Calu3 (cell line): Measurements from ENCODE around the gene HELLS. TPM values are rescaled to one million over a fixed set of nuclear protein-coding genes. Genes with fewer than 3 reads are reported as not detected.

Experiments
- BruUV-seq: library from RNA; stranded (reverse); fragments of 400-500 nt; replicated peaks from 2 replicates; lab custom pipeline; 2021; lab: Mats Ljungman, UMichigan
- CTCF ChIA-PET: fragments of 300-600 bp; sonication (Branson Sonifier 250); formaldehyde crosslinking; loops from one replicate; lab custom pipeline; 2022; ENCODE audit warnings: antibody characterized with exemption; lab: Charles Lee
- DNase-seq: peaks from one replicate; pipeline ENCODE4 v3.0.0; 2022
- H3K27ac Mint-ChIP-seq: one replicate; pipeline ENCODE4 v1.8.0; 2022; ENCODE audit warnings: mixed read lengths; ENCODE audit not compliant: unreplicated experiment
- H3K27me3 Mint-ChIP-seq: one replicate; pipeline ENCODE4 v1.8.0; 2022; ENCODE audit warnings: mixed read lengths; ENCODE audit not compliant: unreplicated experiment
- H3K36me3 Mint-ChIP-seq: one replicate; pipeline ENCODE4 v1.8.0; 2022; ENCODE audit warnings: mild to moderate bottlenecking, moderate library complexity, mixed read lengths; ENCODE audit not compliant: insufficient read depth, unreplicated experiment
- H3K4me1 Mint-ChIP-seq: one replicate; pipeline ENCODE4 v1.8.0; 2022; ENCODE audit warnings: mild to moderate bottlenecking, low read depth, mixed read lengths; ENCODE audit not compliant: unreplicated experiment
- H3K4me3 Mint-ChIP-seq: one replicate; pipeline ENCODE4 v1.8.0; 2022; ENCODE audit warnings: mild to moderate bottlenecking, low read depth, moderate library complexity, mixed read lengths; ENCODE audit not compliant: unreplicated experiment
- H3K9me3 Mint-ChIP-seq: one replicate; pipeline ENCODE4 v1.8.0; 2022; ENCODE audit warnings: low read depth, mixed read lengths; ENCODE audit not compliant: unreplicated experiment
- intact Hi-C: fragments of 100-400 bp; cut with micrococcal nuclease; formaldehyde crosslinking; loops from one replicate; pipeline ENCODE4 v1.10.0; 2022; ENCODE audit not compliant: unreplicated experiment
- total RNA-seq: library from RNA; stranded (reverse); gene quantifications from 2 replicates; pipeline ENCODE4 v1.2.3, GENCODE V29; 2022
- TF ChIP-seq, protein P1 (sequence below): fragments of 200-600 bp; IDR thresholded peaks from one replicate; pipeline ENCODE4 v1.8.0; 2022; ENCODE audit warnings: antibody characterized with exemption; ENCODE audit not compliant: unreplicated experiment

HELLS gene
- total RNA-seq, 1 experiment from 2014 or later, result 63.3 TPM

DNA sequence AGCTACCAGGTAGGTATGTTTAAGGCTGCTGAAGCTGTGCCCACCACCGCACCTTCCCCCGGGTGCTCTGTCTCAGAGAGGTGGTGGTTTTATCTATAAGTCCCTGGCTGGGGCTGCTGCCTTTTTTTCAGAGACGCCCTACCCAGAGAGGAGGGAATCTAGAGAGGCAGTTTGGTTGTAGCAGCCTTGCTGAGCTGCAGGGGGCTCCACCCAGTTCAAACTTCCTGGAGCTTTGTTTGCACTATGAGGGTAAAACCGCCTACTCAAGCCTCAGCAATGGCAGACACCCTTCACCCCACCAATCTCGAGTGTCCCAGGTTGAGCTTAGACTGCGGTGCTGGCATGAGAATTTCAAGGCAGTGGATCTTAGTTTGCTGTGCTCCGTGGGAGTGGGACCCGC, 94.3 kb downstream of the HELLS start:
- intact Hi-C loops, result no loop called here
- DNase-seq, result no peak
- H3K4me1 Mint-ChIP-seq, result peaks cover 9% of the 10 kb centered on the region
- peaks cover 11% of the 10 kb centered on the region for H3K9me3 Mint-ChIP-seq
- no peak overlapping the region for H3K4me3 Mint-ChIP-seq
- H3K27me3 Mint-ChIP-seq, result no peaks in the 10 kb centered on the region
- no peak overlapping the region for H3K27ac Mint-ChIP-seq
- TF ChIP-seq, protein P1, sequence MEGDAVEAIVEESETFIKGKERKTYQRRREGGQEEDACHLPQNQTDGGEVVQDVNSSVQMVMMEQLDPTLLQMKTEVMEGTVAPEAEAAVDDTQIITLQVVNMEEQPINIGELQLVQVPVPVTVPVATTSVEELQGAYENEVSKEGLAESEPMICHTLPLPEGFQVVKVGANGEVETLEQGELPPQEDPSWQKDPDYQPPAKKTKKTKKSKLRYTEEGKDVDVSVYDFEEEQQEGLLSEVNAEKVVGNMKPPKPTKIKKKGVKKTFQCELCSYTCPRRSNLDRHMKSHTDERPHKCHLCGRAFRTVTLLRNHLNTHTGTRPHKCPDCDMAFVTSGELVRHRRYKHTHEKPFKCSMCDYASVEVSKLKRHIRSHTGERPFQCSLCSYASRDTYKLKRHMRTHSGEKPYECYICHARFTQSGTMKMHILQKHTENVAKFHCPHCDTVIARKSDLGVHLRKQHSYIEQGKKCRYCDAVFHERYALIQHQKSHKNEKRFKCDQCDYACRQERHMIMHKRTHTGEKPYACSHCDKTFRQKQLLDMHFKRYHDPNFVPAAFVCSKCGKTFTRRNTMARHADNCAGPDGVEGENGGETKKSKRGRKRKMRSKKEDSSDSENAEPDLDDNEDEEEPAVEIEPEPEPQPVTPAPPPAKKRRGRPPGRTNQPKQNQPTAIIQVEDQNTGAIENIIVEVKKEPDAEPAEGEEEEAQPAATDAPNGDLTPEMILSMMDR, result no peak
- no TSS peak for BruUV-seq
- CTCF ChIA-PET, result no interaction called here
- no peaks in the 10 kb centered on the region for H3K36me3 Mint-ChIP-seq

DNA sequence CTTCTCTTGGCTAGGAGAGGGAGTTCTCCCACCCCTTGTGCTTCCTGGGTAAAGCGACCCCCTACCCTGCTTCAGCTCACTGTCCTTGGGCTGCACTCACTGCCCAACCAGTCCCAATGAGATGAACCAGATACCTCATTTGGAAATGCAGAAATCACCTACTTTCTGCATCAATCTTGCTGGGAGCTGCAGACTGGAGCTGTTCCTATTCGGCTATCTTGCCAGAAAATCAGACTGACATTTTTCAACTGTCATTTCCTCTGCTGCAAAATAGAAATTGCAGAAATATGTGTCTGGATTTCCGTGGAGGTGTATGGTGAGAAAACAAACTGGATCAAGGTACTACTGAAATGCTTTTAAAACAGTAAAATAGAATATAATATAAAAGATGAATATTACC, 95.0 kb downstream of the HELLS start:
- H3K4me3 Mint-ChIP-seq, result no peak overlapping the region
- no peaks in the 10 kb centered on the region for H3K36me3 Mint-ChIP-seq
- H3K27me3 Mint-ChIP-seq, result no peaks in the 10 kb centered on the region
- intact Hi-C loops, result no loop called here
- BruUV-seq, result no TSS peak
- TF ChIP-seq, protein P1, result no peak
- CTCF ChIA-PET, result no interaction called here
- no peak for DNase-seq
- H3K27ac Mint-ChIP-seq, result no peak overlapping the region
- peaks cover 11% of the 10 kb centered on the region for H3K9me3 Mint-ChIP-seq
- H3K4me1 Mint-ChIP-seq, result peaks cover 9% of the 10 kb centered on the region

DNA sequence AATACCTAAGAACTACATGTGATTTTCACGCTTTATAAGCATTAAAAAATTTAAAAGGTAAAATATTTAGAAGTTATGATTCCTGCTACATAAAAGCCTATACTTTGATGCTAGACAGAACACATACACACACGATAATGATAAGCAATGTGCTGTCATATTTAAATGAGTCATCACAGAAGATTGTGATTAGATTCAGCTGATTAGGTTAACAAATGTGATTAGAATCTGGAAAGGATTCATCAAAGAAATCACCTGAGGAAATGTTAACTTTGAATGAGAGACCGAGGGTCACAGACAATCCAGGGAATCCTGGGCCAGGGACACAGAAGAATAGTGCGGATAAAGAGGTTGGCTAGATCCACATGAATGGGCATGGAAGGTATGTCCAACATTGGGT, 95.9 kb downstream of the HELLS start:
- Mint-ChIP-seq H3K27ac (no peak overlapping the region), H3K36me3 (no peaks in the 10 kb centered on the region), H3K4me3 (no peak overlapping the region), H3K4me1 (peaks cover 9% of the 10 kb centered on the region), H3K27me3 (no peaks in the 10 kb centered on the region), H3K9me3 (peaks cover 11% of the 10 kb centered on the region)
- DNase-seq, result no peak
- CTCF ChIA-PET, result no interaction called here
- no TSS peak for BruUV-seq
- intact Hi-C loops, result no loop called here
- TF ChIP-seq, protein P1, result no peak

DNA sequence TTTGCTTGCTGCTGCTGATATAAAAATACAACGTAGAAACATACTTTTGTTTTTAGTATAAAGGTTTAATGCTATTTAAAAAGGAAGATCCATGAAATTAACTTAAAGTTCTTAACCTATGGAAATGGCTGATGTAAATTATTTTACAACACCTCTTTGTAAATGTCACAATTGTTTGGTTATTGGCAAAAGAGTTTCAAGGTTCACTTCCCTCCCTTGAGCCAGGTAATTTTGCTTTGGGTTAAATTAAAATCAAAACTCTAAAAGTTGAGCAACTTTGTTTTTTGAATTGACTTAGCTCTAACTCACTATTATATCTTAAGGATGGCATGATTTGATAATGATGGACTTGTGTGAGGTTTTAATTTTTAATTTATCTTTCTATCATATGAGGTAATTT, 98.8 kb downstream of the HELLS start:
- no peaks in the 10 kb centered on the region for H3K36me3 Mint-ChIP-seq
- no peak overlapping the region for H3K4me3 Mint-ChIP-seq
- peaks cover 9% of the 10 kb centered on the region for H3K4me1 Mint-ChIP-seq
- CTCF ChIA-PET, result no interaction called here
- TF ChIP-seq, protein P1, result no peak
- no peaks in the 10 kb centered on the region for H3K9me3 Mint-ChIP-seq
- no peaks in the 10 kb centered on the region for H3K27me3 Mint-ChIP-seq
- no peak for DNase-seq
- no peak overlapping the region for H3K27ac Mint-ChIP-seq
- BruUV-seq, result no TSS peak
- intact Hi-C loops, result no loop called here
